ENCODE data around the gene ERGIC3.

DNA sequence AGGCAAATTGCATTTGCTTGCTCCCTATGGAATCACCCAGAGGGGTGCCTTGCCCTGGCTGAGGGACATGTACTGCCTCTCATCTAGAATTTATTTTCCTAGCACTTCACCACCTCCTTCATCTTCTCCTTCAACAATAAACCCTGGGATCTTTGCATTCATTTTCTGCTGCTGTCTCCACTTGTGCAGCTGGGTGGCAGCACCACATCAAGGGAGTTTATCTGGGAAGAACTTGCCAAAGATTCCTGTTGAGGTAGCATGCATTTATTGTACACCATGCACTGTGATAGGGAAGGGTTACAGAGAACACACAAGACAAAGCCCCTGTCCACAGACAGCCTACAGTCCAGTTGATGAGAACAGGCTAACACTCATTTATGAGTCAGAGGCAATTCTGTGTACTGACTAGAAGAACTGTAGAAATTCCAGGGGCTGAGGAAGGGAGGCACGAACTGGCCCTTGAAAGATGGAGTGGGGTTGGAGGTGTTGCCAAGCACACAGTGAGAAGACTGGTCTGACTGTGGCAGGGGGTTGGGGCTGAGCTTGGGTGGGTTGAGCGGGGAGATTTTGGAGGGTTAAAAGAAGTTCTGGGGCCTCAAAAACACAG lies 30.0 kb upstream of the ERGIC3 start:
- TF ChIP-seq, protein P1, sequence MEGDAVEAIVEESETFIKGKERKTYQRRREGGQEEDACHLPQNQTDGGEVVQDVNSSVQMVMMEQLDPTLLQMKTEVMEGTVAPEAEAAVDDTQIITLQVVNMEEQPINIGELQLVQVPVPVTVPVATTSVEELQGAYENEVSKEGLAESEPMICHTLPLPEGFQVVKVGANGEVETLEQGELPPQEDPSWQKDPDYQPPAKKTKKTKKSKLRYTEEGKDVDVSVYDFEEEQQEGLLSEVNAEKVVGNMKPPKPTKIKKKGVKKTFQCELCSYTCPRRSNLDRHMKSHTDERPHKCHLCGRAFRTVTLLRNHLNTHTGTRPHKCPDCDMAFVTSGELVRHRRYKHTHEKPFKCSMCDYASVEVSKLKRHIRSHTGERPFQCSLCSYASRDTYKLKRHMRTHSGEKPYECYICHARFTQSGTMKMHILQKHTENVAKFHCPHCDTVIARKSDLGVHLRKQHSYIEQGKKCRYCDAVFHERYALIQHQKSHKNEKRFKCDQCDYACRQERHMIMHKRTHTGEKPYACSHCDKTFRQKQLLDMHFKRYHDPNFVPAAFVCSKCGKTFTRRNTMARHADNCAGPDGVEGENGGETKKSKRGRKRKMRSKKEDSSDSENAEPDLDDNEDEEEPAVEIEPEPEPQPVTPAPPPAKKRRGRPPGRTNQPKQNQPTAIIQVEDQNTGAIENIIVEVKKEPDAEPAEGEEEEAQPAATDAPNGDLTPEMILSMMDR (IDR thresholded peaks at IDR 0.05), result peak; percentile 25 to 63 (median 37)
- TF ChIP-seq EP300 (IDR thresholded peaks at IDR 0.05), result no peak
- TF ChIP-seq POLR2A (IDR thresholded peaks at IDR 0.05), result no peak
